GM12878 (cell line): ENCODE measurements around the gene CACNA2D3. TPM values are rescaled to one million over a fixed set of nuclear protein-coding genes. Genes with fewer than 3 reads are reported as not detected.

Source experiments
- ATAC-seq: fragments of 200-7000 bp; cut with Tn5 transposase; 3 replicates; pipeline ENCODE4 v1.9.1; 2020; ENCODE audit warnings: mild to moderate bottlenecking, moderate library complexity
- BruUV-seq: library from RNA; stranded (reverse); fragments of 400-500 nt; replicated peaks from 2 replicates; lab custom pipeline; 2021; lab: Mats Ljungman, UMichigan
- CTCF ChIA-PET: fragments of 300-600 bp; sonication (Branson Sonifier 250); formaldehyde crosslinking; extraction: SDS; loops from one replicate; lab custom pipeline; 2021; ENCODE audit warnings: inconsistent platforms; lab: Yijun Ruan, JAX
- POLR2A ChIA-PET: fragments of 350-600 bp; formaldehyde crosslinking; extraction: SDS; loops from one replicate; lab custom pipeline; 2021; ENCODE audit warnings: inconsistent platforms; lab: Charles Lee
- RAD21 ChIA-PET: fragments of 300-600 bp; sonication (Branson Sonifier 250); formaldehyde crosslinking; loops from one replicate; lab custom pipeline; 2023; ENCODE audit warnings: antibody characterized with exemption; ENCODE audit not compliant: unreplicated experiment; lab: Charles Lee
- SMC1A ChIA-PET: fragments of 300-600 bp; sonication (Branson Sonifier 250); formaldehyde crosslinking; loops from one replicate; lab custom pipeline; 2023; ENCODE audit not compliant: unreplicated experiment, uncharacterized antibody; lab: Charles Lee
- DNase-seq: peaks from one replicate; pipeline ENCODE4 v3.0.0-alpha.2; 2011; ENCODE audit warnings: low read depth, low spot score
- FAIRE-seq: peaks from 3 replicates; lab custom pipeline; 2011; peaks lifted over from hg19 to GRCh38; lab: Jason Lieb, UNC
- H2AFZ ChIP-seq: 2 replicates; pipeline ENCODE4 v1.6.0; 2011; ENCODE audit warnings: low read depth, low read length, control low read depth; ENCODE audit not compliant: control insufficient read depth
- H3K27ac ChIP-seq: 2 replicates; pipeline ENCODE4 v1.5.1; 2011; ENCODE audit warnings: control low read depth; ENCODE audit not compliant: control insufficient read depth, insufficient read depth
- H3K27me3 ChIP-seq, 2 experiments: replicated peaks in 1 of 2; 2 replicates each; pipeline versions ENCODE4 v1.6.0 to v1.6.1; 2011; ENCODE audit warnings: low read length in 1 of 2; ENCODE audit not compliant: control insufficient read depth in 2 of 2, insufficient read depth in 2 of 2
- H3K36me3 ChIP-seq, 2 experiments: 2 replicates each; pipeline ENCODE4 v1.5.1; 2011; ENCODE audit warnings: low read length in 1 of 2; ENCODE audit not compliant: control insufficient read depth in 2 of 2, insufficient read depth in 2 of 2
- H3K4me1 ChIP-seq: 2 replicates; pipeline ENCODE4 v1.6.1; 2011; ENCODE audit warnings: mild to moderate bottlenecking, low read length, moderate library complexity, mixed read lengths; ENCODE audit not compliant: control insufficient read depth, insufficient read depth
- H3K4me2 ChIP-seq: 2 replicates; pipeline ENCODE4 v1.6.0; 2011; ENCODE audit warnings: control low read depth; ENCODE audit not compliant: control insufficient read depth, insufficient read depth
- H3K4me3 ChIP-seq: fragments of 200-600 bp; sonication (generic); 2 replicates; pipeline ENCODE4 v1.5.1; 2016
- H3K79me2 ChIP-seq: 2 replicates; pipeline ENCODE4 v1.6.0; 2011; ENCODE audit warnings: low read length; ENCODE audit not compliant: control insufficient read depth, insufficient read depth
- H3K9ac ChIP-seq: 2 replicates; pipeline ENCODE4 v1.8.0; 2011; ENCODE audit warnings: low read length, control low read depth, mixed read lengths; ENCODE audit not compliant: control insufficient read depth, insufficient read depth
- H3K9me3 ChIP-seq: replicated peaks from 3 replicates; pipeline ENCODE4 v1.5.1; 2011; ENCODE audit warnings: mild to moderate bottlenecking, low read length; ENCODE audit not compliant: control insufficient read depth, insufficient read depth
- H4K20me1 ChIP-seq: 2 replicates; pipeline ENCODE4 v1.6.0; 2011; ENCODE audit not compliant: control insufficient read depth, insufficient read depth
- E2F4 ChIP-seq: IDR thresholded peaks from 2 replicates; pipeline ENCODE4 v1.6.1; 2012; ENCODE audit warnings: low read depth, low read length, improper control_type of control experiment
- EP300 ChIP-seq, 2 experiments: fragments of 150-350 bp in 1 of 2; IDR thresholded peaks; 2 replicates each; pipeline ENCODE4 v1.6.1; 2011 to 2012; ENCODE audit warnings: low read depth in 2 of 2, low read length in 2 of 2, borderline replicate concordance in 1 of 2, improper control_type of control experiment in 1 of 2, inconsistent platforms in 1 of 2; ENCODE audit not compliant: control insufficient read depth in 1 of 2
- FOXK2 ChIP-seq: fragments of 450-650 bp; IDR thresholded peaks from 2 replicates; pipeline ENCODE4 v1.6.1; 2017; ENCODE audit warnings: mild to moderate bottlenecking, moderate library complexity
- IKZF2 ChIP-seq, 2 experiments: fragments of 450-650 bp; IDR thresholded peaks; 2 replicates each; pipeline ENCODE4 v1.6.1; 2017; ENCODE audit warnings: mild to moderate bottlenecking in 2 of 2, moderate library complexity in 2 of 2
- RCOR1 ChIP-seq: conservative IDR thresholded peaks from 2 replicates; pipeline ENCODE4 v1.6.1; 2012; ENCODE audit warnings: low read depth, low read length, improper control_type of control experiment
- RUNX3 ChIP-seq: IDR thresholded peaks from 2 replicates; pipeline ENCODE4 v1.6.1; 2012; ENCODE audit warnings: low read length, inconsistent platforms
- SMAD1 ChIP-seq: fragments of 450-650 bp; IDR thresholded peaks from 2 replicates; pipeline ENCODE4 v1.6.1; 2018; ENCODE audit warnings: mild to moderate bottlenecking, low read depth; ENCODE audit not compliant: partially characterized antibody
- SMARCA5 ChIP-seq: fragments of 450-650 bp; IDR thresholded peaks from 2 replicates; pipeline ENCODE4 v1.6.1; 2017; ENCODE audit warnings: mild to moderate bottlenecking
- TCF7 ChIP-seq: IDR thresholded peaks from 2 replicates; pipeline ENCODE4 v1.6.1; 2014; ENCODE audit warnings: antibody characterized with exemption, borderline replicate concordance
- ZNF622 ChIP-seq: fragments of 450-650 bp; IDR thresholded peaks from 2 replicates; pipeline ENCODE4 v1.6.1; 2017; ENCODE audit warnings: mild to moderate bottlenecking, inconsistent platforms
- WGBS: methylation state at CpG from one replicate; pipeline ENCODE4 v1.1.6; 2016; ENCODE audit warnings: low lambda C conversion rate; ENCODE audit not compliant: insufficient replicate concordance, insufficient coverage; ENCODE audit errors: missing lambda C conversion rate; 5-methylcytosine and 5-hydroxymethylcytosine counted together
- in situ Hi-C: fragments of 300-500 bp; cut with MboI; formaldehyde crosslinking; loops from 9 replicates; pipeline ENCODE4 v1.14.3; 2018; ENCODE audit warnings: mixed read lengths
- intact Hi-C: fragments of 100-400 bp; cut with micrococcal nuclease; formaldehyde crosslinking; loops from one replicate; pipeline ENCODE4 v1.14.2; 2022; ENCODE audit not compliant: unreplicated experiment
- polyA plus RNA-seq, 11 experiments: library from polyadenylated mRNA; depleted of rRNA in 4 of 11; unstranded in 6 of 11; stranded (reverse) in 5 of 11; fragments of >200 nt; fragmentation: Nextera tagmentation in 4 of 11; fragmentation: Illumina TruSeq in 1 of 11; extraction: Ambion mirVana in 4 of 11; extraction: Trizol in 1 of 11; gene quantifications; 1 replicate in 1 of 11; 2 replicates in 10 of 11; pipeline versions ENCODE4 v1.2.1 to v1.2.3, GENCODE V29; 2011 to 2016; ENCODE audit warnings: inconsistent platforms in 2 of 11, missing spikeins in 2 of 11, low read depth in 1 of 11
- total RNA-seq, 4 experiments: library from RNA; depleted of rRNA in 3 of 4; stranded (reverse); fragments of >200 nt in 3 of 4; fragmentation: Illumina TruSeq in 1 of 4; extraction: Trizol in 1 of 4; gene quantifications; 2 replicates each; pipeline versions ENCODE4 v1.2.1 to v1.2.3, GENCODE V29; 2013 to 2021
- TF ChIP-seq, protein P1 (sequence below): fragments of 450-650 bp; formaldehyde crosslinking; IDR thresholded peaks from 2 replicates; pipeline ENCODE4 v1.4.0; 2022; ENCODE audit warnings: mild to moderate bottlenecking, moderate library complexity

Gene CACNA2D3
- total and polyA plus RNA-seq, 10 of the 15 experiments (the other 5 are each of a cell fraction or from before 2014, with no cell fraction given): not detected

DNA sequence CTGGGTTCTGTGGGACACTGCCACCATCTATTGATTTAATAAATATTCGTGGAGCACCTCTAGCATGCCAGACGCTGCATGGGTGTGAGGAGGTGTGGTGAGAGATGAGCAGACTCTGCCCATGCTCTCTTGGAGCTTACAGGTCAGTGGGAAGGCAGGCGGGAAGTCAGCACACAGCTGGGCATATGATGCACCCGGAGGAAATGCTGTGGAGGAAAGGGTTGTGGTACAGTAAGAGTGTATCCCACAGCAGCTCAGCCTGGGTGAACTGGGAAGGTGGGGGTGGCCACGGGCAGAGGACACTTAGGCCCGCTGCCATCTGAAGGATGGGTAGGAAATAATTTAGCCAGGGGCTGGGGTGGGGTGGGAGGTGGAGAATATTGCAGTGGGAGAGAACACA is 392.1 kb downstream of the CACNA2D3 start:
- intact Hi-C loops: no loop called here
- ChIA-PET RAD21 (no interaction called here), CTCF (no interaction called here), POLR2A (no interaction called here), SMC1A (no interaction called here)
- no peak overlapping the region for H3K4me3 ChIP-seq
- H3K4me1 ChIP-seq: no peaks in the 10 kb centered on the region
- no peak for FAIRE-seq
- no peak overlapping the region for H3K4me2 ChIP-seq
- WGBS: 2% methylated on average over 6 of the region's 6 CpGs
- H2AFZ ChIP-seq: no peak overlapping the region
- DNase-seq: no peak
- in situ Hi-C loops: no loop called here
- no peaks in the 10 kb centered on the region for H4K20me1 ChIP-seq
- BruUV-seq: no TSS peak
- H3K27ac ChIP-seq: no peak overlapping the region
- H3K9me3 ChIP-seq: no peaks in the 10 kb centered on the region
- H3K9ac ChIP-seq: no peak overlapping the region
- TF ChIP-seq RUNX3: no peak
- TF ChIP-seq, protein P1, sequence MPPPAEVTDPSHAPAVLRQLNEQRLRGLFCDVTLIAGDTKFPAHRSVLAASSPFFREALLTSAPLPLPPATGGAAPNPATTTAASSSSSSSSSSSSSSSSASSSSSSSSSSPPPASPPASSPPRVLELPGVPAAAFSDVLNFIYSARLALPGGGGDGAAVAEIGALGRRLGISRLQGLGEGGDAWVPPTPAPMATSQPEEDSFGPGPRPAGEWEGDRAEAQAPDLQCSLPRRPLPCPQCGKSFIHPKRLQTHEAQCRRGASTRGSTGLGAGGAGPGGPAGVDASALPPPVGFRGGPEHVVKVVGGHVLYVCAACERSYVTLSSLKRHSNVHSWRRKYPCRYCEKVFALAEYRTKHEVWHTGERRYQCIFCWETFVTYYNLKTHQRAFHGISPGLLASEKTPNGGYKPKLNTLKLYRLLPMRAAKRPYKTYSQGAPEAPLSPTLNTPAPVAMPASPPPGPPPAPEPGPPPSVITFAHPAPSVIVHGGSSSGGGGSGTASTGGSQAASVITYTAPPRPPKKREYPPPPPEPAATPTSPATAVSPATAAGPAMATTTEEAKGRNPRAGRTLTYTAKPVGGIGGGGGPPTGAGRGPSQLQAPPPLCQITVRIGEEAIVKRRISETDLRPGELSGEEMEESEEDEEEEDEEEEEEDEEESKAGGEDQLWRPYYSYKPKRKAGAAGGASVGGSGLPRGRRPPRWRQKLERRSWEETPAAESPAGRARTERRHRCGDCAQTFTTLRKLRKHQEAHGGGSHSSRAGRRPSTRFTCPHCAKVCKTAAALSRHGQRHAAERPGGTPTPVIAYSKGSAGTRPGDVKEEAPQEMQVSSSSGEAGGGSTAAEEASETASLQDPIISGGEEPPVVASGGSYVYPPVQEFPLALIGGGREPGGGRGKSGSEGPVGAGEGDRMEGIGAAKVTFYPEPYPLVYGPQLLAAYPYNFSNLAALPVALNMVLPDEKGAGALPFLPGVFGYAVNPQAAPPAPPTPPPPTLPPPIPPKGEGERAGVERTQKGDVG (CRISPR knock-in tag): no peak
- TF ChIP-seq RCOR1: no peak
- TF ChIP-seq TCF7: no peak
- no peak for TF ChIP-seq EP300 (IDR thresholded peaks at IDR 0.05; ENCODE audit: borderline replicate concordance in 1 of 2, control insufficient read depth in 1 of 2, low read depth in 2 of 2, low read length in 2 of 2)
- no peak for TF ChIP-seq SMARCA5
- no peak for TF ChIP-seq FOXK2
- no peak for TF ChIP-seq IKZF2 (IDR thresholded peaks at IDR 0.05)
- TF ChIP-seq ZNF622: no peak
- TF ChIP-seq E2F4: no peak
- TF ChIP-seq SMAD1: no peak
- H3K79me2 ChIP-seq: no peaks in the 10 kb centered on the region
- no peak for ATAC-seq
- no peaks in the 10 kb centered on the region for H3K36me3 ChIP-seq
- H3K27me3 ChIP-seq: no peaks in the 10 kb centered on the region
